CD4-positive, alpha-beta memory T cell (primary cell): Measurements from ENCODE around the gene RBX1. TPM values are rescaled to one million over a fixed set of nuclear protein-coding genes. Genes with fewer than 3 reads are reported as not detected.
A peak's percentile ranks its signal among the peaks of the same experiment; 100 is the strongest.

Experiments
- CTCF ChIA-PET: fragments of 350-600 bp; sonication (Branson Sonifier 250); formaldehyde crosslinking; loops from one replicate; lab custom pipeline; 2021; ENCODE audit warnings: inconsistent platforms; ENCODE audit not compliant: partially characterized antibody; lab: Charles Lee
- POLR2A ChIA-PET: fragments of 350-600 bp; sonication (Branson Sonifier 250); formaldehyde crosslinking; loops from one replicate; lab custom pipeline; 2021; ENCODE audit not compliant: partially characterized antibody; lab: Charles Lee
- DNase-seq, 5 donors: peaks; one replicate each; pipeline versions ENCODE4 v3.0.0 to v3.0.0-alpha.2; 2020 to 2022; ENCODE audit warnings: mixed read lengths in 1 of 5
- H3K27ac ChIP-seq: one replicate; pipeline ENCODE4 v1.7.0; 2013; ENCODE audit warnings: low read depth, low read length
- H3K27me3 ChIP-seq: 2 replicates; pipeline ENCODE4 v1.7.0; 2013; ENCODE audit warnings: mild to moderate bottlenecking, low read length, moderate library complexity; ENCODE audit not compliant: insufficient read depth
- H3K36me3 ChIP-seq: 2 replicates; pipeline ENCODE4 v1.7.0; 2013; ENCODE audit warnings: mild to moderate bottlenecking, low read length, moderate library complexity; ENCODE audit not compliant: insufficient read depth
- H3K4me1 ChIP-seq: 2 replicates; pipeline ENCODE4 v1.7.0; 2013; ENCODE audit warnings: mild to moderate bottlenecking, low read length, moderate library complexity; ENCODE audit not compliant: insufficient read depth
- H3K4me3 ChIP-seq, 2 donors: one replicate each; pipeline ENCODE4 v1.7.0; 2013; ENCODE audit warnings: low read length in 2 of 2, mild to moderate bottlenecking in 1 of 2
- H3K9me3 ChIP-seq, 2 donors: one replicate each; pipeline ENCODE4 v1.7.0; 2013; ENCODE audit warnings: low read length in 2 of 2, control low read depth in 1 of 2; ENCODE audit not compliant: control insufficient read depth in 1 of 2
- H3K27ac Mint-ChIP-seq, 7 donors: one replicate each; pipeline ENCODE4 v1.8.0; 2020 to 2021; ENCODE audit warnings: mixed read lengths in 7 of 7, mild to moderate bottlenecking in 6 of 7, inconsistent platforms in 3 of 7, moderate library complexity in 3 of 7
- H3K27me3 Mint-ChIP-seq, 2 donors: one replicate each; pipeline ENCODE4 v1.8.0; 2020 to 2021; ENCODE audit warnings: mixed read lengths in 2 of 2
- H3K36me3 Mint-ChIP-seq, 2 donors: one replicate each; pipeline ENCODE4 v1.8.0; 2020 to 2021; ENCODE audit warnings: mixed read lengths in 2 of 2, inconsistent platforms in 1 of 2, mild to moderate bottlenecking in 1 of 2
- H3K4me1 Mint-ChIP-seq, 4 donors: one replicate each; pipeline ENCODE4 v1.8.0; 2020 to 2021; ENCODE audit warnings: mixed read lengths in 4 of 4, mild to moderate bottlenecking in 1 of 4
- H3K4me3 Mint-ChIP-seq, 8 donors: one replicate each; pipeline ENCODE4 v1.8.0; 2020 to 2021; ENCODE audit warnings: mixed read lengths in 8 of 8, mild to moderate bottlenecking in 7 of 8, moderate library complexity in 6 of 8, inconsistent platforms in 3 of 8
- H3K9me3 Mint-ChIP-seq, 8 donors: one replicate each; pipeline ENCODE4 v1.8.0; 2020 to 2021; ENCODE audit warnings: mixed read lengths in 8 of 8, mild to moderate bottlenecking in 5 of 8, inconsistent platforms in 3 of 8, moderate library complexity in 1 of 8
- intact Hi-C: fragments of 100-400 bp; cut with micrococcal nuclease; formaldehyde crosslinking; loops from one replicate; pipeline ENCODE4 v1.15.1; 2023
- polyA plus RNA-seq, 2 donors: library from polyadenylated mRNA; unstranded; fragments of 300-500 nt; fragmentation: Illumina TruSeq; gene quantifications; one replicate each; pipeline ENCODE4 v1.2.3, GENCODE V29; 2021
- total RNA-seq, 2 experiments: library from RNA; stranded (reverse); gene quantifications; one replicate each; pipeline ENCODE4 v1.2.3, GENCODE V29; 2021

Gene RBX1
- total and polyA plus RNA-seq, 4 experiments from 2014 or later = 39.6 to 163 (median 98.3) TPM

GRCh38 chr22:41021613-41022454 lies 70.7 kb downstream of the RBX1 start:
- peak overlapping the region; percentile 17 to 59 for H3K4me3 ChIP-seq
- ChIA-PET POLR2A (interaction anchor here (0.8 to 3.2 kb wide), 24 partner anchors 8 to 918 kb away, joined by 3 to 87 read pairs (median 4); partner anchors contain the start of genes ACO2, CCDC134, EP300 and PHF5A), CTCF (interaction anchor here (1.5 kb wide), 1 partner anchor 99 kb away, joined by 8 read pairs; no protein-coding TSS in a partner anchor)
- Mint-ChIP-seq H3K4me3 (peak overlapping the region; percentile 90 to 96 (median 93)), H3K36me3 (no peaks in the 10 kb centered on the region), H3K27me3 (no peaks in the 10 kb centered on the region), H3K27ac (peak overlapping the region; percentile 84 to 98 (median 97)), H3K9me3 (peaks cover 0 to 2% (median 0%) of the 10 kb centered on the region in 8 donors), H3K4me1 (peaks cover 8 to 32% (median 15%) of the 10 kb centered on the region in 4 donors)
- H3K27ac ChIP-seq = peak overlapping the region; percentile 70
- H3K4me1 ChIP-seq = peaks cover 18% of the 10 kb centered on the region
- intact Hi-C loops = loop anchor here (1.0 to 5.0 kb wide), 3 partner anchors 69 to 265 kb away; partner anchors contain the start of genes RANGAP1 and RBX1
- H3K36me3 ChIP-seq = no peaks in the 10 kb centered on the region
- H3K27me3 ChIP-seq = no peaks in the 10 kb centered on the region
- DNase-seq = peak; percentile 43 to 65 (median 55)
- no peaks in the 10 kb centered on the region for H3K9me3 ChIP-seq

GRCh38 chr22:41022470-41023298 lies 71.5 kb downstream of the RBX1 start:
- Histone ChIP-seq H3K27ac (peak overlapping the region; percentile 70), H3K4me1 (peaks cover 18% of the 10 kb centered on the region), H3K27me3 (no peaks in the 10 kb centered on the region), H3K36me3 (no peaks in the 10 kb centered on the region), H3K4me3 (peak overlapping the region in 1 of 2 donors; percentile 59), H3K9me3 (no peaks in the 10 kb centered on the region)
- POLR2A ChIA-PET = interaction anchor here (0.5 to 3.2 kb wide), 25 partner anchors 9 to 1302 kb away, joined by 3 to 87 read pairs (median 4); partner anchors contain the start of genes ACO2, CCDC134, EP300 and PHF5A
- Mint-ChIP-seq H3K4me1 (peaks cover 8 to 32% (median 15%) of the 10 kb centered on the region in 4 donors), H3K27ac (peak overlapping the region; percentile 38 to 92 (median 89)), H3K4me3 (peak overlapping the region; percentile 70 to 88 (median 78)), H3K9me3 (peaks cover 0 to 2% (median 0%) of the 10 kb centered on the region in 8 donors), H3K27me3 (no peaks in the 10 kb centered on the region), H3K36me3 (no peaks in the 10 kb centered on the region)
- intact Hi-C loops = loop anchor here (1.0 to 5.0 kb wide), 3 partner anchors 69 to 265 kb away; partner anchors contain the start of genes RANGAP1 and RBX1
- CTCF ChIA-PET = interaction anchor here (1.2 to 1.5 kb wide), 2 partner anchors 10 to 100 kb away, joined by 4 to 8 read pairs; no protein-coding TSS in a partner anchor
- DNase-seq = peak; percentile 72 to 82 (median 78)

Other genes starting within 250 kb of the RBX1 start
- gene SLC25A17, start 132.0 kb upstream of the RBX1 start, total RNA-seq = 10 to 100 TPM; 15.4 to 15.6 TPM
- 10 to 100 TPM; 17.4 to 19.5 TPM for gene SLC25A17, start 132.0 kb upstream of the RBX1 start, polyA plus RNA-seq
- gene ST13, start 94.7 kb upstream of the RBX1 start, total RNA-seq = 100 to 1,000 TPM; 161 to 168 TPM
- gene ST13, start 94.7 kb upstream of the RBX1 start, polyA plus RNA-seq = 100 to 1,000 TPM; 168 to 174 TPM
- 10 to 100 TPM; 18.6 to 20.0 TPM for gene XPNPEP3, start 94.2 kb upstream of the RBX1 start, total RNA-seq
- 1 to 10 TPM; 3.7 to 9.0 TPM for gene XPNPEP3, start 94.2 kb upstream of the RBX1 start, polyA plus RNA-seq
- gene DNAJB7, start 89.3 kb upstream of the RBX1 start, total RNA-seq = not detected
- not detected for gene DNAJB7, start 89.3 kb upstream of the RBX1 start, polyA plus RNA-seq
- gene EP300, start 141.2 kb downstream of the RBX1 start, total RNA-seq = 100 to 1,000 TPM; 106 to 125 TPM
- 10 to 100 TPM in 1 of 2 donors, 1 to 10 TPM in 1; 3.5 to 27.4 TPM for gene EP300, start 141.2 kb downstream of the RBX1 start, polyA plus RNA-seq